ENCODE measurements around the gene XDH.

DNA sequence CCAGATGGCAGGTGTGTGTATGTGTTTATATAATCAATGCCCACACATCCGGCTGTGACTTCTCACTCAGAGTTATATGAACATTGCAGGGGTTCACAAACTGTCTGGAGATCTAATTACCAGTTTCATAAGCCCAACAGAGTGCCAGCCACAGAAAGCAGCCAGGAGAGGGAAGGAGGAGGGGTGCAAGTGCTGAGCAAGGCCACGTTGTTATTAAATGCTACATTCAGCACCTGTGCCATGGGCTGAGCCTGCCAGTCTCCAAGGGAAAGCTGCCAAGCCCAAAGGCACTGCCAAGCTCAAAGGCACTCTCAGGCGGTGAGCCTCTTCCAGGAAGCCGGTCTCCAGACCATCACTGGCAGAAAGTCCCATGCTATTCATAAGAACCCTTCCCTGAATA is 17.4 kb downstream of the XDH start:
- TF ChIP-seq SIN3A (IDR thresholded peaks at IDR 0.05; ENCODE audit: borderline replicate concordance, insufficient read depth, low read depth, low read length) (no peak), POLR2AphosphoS5 (IDR thresholded peaks at IDR 0.05; ENCODE audit: low read depth, low read length) (no peak), TCF7L2 (IDR thresholded peaks at IDR 0.05; ENCODE audit: low read depth, low read length) (no peak)
- TF ChIP-seq, protein P1, sequence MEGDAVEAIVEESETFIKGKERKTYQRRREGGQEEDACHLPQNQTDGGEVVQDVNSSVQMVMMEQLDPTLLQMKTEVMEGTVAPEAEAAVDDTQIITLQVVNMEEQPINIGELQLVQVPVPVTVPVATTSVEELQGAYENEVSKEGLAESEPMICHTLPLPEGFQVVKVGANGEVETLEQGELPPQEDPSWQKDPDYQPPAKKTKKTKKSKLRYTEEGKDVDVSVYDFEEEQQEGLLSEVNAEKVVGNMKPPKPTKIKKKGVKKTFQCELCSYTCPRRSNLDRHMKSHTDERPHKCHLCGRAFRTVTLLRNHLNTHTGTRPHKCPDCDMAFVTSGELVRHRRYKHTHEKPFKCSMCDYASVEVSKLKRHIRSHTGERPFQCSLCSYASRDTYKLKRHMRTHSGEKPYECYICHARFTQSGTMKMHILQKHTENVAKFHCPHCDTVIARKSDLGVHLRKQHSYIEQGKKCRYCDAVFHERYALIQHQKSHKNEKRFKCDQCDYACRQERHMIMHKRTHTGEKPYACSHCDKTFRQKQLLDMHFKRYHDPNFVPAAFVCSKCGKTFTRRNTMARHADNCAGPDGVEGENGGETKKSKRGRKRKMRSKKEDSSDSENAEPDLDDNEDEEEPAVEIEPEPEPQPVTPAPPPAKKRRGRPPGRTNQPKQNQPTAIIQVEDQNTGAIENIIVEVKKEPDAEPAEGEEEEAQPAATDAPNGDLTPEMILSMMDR (IDR thresholded peaks at IDR 0.05) = no peak
- TF ChIP-seq, protein P2, sequence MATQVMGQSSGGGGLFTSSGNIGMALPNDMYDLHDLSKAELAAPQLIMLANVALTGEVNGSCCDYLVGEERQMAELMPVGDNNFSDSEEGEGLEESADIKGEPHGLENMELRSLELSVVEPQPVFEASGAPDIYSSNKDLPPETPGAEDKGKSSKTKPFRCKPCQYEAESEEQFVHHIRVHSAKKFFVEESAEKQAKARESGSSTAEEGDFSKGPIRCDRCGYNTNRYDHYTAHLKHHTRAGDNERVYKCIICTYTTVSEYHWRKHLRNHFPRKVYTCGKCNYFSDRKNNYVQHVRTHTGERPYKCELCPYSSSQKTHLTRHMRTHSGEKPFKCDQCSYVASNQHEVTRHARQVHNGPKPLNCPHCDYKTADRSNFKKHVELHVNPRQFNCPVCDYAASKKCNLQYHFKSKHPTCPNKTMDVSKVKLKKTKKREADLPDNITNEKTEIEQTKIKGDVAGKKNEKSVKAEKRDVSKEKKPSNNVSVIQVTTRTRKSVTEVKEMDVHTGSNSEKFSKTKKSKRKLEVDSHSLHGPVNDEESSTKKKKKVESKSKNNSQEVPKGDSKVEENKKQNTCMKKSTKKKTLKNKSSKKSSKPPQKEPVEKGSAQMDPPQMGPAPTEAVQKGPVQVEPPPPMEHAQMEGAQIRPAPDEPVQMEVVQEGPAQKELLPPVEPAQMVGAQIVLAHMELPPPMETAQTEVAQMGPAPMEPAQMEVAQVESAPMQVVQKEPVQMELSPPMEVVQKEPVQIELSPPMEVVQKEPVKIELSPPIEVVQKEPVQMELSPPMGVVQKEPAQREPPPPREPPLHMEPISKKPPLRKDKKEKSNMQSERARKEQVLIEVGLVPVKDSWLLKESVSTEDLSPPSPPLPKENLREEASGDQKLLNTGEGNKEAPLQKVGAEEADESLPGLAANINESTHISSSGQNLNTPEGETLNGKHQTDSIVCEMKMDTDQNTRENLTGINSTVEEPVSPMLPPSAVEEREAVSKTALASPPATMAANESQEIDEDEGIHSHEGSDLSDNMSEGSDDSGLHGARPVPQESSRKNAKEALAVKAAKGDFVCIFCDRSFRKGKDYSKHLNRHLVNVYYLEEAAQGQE (IDR thresholded peaks at IDR 0.05; ENCODE audit: insufficient read depth in 1 of 2, low read depth in 2 of 2, low read length in 1 of 2) = no peak

Measured in Panc1 (cell line).